ENCODE data around the gene PDE5A. TPM values are rescaled to one million over a fixed set of nuclear protein-coding genes. Genes with fewer than 3 reads are reported as not detected.
"Not testable (repeated sequence)": the region's sequence is repeated elsewhere in the genome, so short reads cannot be mapped to it uniquely, and the experiment has no call there.

The PDE5A gene
- total RNA-seq, 1 donor from 2014 or later: 7.6 TPM

DNA sequence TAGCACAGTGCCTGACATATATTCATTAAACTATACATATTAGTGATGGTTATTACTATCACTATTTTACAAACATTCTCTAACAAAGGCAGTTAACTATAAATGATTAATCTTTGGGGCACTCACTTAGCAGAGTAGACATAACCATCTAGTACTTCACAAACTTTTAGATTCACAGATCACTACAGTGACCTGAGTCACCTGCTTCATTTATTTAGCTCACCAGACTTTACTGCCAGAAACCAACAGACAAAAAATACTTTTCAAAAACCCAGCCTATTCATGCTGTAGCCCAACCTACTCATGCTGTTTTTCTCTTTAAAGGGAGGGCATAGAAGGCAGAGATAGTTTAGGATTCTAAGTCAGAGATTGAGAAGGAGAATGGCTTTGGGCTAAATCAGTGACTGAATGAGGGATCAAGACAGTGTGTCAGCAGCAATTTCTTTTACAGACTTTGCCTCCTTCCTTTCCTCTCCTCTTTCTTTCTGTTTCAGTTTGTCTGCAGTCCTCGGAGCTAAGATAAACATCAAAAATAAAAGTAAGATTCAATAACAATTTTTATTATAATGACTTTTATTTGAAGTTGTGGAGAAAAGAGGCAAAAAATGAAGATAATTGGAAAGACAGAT, 34.7 kb upstream of the PDE5A start:
- H3K4me3 ChIP-seq (ENCODE audit: low read depth, low read length): no peak overlapping the region

DNA sequence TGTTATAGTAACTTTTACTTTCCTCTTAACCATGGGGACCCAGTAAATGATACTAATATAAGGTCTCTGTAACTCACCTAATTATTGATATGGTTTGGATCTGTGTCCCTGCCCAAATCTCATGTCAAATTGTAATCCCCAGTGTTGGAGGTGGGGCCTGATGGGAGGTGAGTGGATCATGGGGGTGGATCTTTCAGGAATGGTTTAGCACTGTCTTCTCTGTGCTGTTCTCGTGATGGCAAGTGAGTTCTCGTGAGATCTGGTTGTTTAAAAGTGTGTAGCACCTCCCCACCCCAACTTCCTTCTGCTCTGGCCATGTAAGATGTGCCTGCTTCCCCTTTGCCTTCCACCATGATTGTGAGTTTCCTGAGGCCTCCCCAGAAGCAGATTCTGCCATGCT, 34.0 kb upstream of the PDE5A start:
- not testable (repeated sequence) for H3K36me3 ChIP-seq (ENCODE audit: control insufficient read depth, insufficient read depth, low read length); H3K4me3 ChIP-seq (ENCODE audit: low read depth, low read length)

More for the DNA sequence above, 34.7 kb upstream of the PDE5A start:
- no peaks in the 10 kb centered on the region for H3K36me3 ChIP-seq (ENCODE audit: control insufficient read depth, insufficient read depth, low read length)
- no peak for DNase-seq (ENCODE audit: low read depth)
- no peaks in the 10 kb centered on the region for H3K27me3 ChIP-seq (ENCODE audit: control insufficient read depth, insufficient read depth, low read length)
- TF ChIP-seq, protein P1, sequence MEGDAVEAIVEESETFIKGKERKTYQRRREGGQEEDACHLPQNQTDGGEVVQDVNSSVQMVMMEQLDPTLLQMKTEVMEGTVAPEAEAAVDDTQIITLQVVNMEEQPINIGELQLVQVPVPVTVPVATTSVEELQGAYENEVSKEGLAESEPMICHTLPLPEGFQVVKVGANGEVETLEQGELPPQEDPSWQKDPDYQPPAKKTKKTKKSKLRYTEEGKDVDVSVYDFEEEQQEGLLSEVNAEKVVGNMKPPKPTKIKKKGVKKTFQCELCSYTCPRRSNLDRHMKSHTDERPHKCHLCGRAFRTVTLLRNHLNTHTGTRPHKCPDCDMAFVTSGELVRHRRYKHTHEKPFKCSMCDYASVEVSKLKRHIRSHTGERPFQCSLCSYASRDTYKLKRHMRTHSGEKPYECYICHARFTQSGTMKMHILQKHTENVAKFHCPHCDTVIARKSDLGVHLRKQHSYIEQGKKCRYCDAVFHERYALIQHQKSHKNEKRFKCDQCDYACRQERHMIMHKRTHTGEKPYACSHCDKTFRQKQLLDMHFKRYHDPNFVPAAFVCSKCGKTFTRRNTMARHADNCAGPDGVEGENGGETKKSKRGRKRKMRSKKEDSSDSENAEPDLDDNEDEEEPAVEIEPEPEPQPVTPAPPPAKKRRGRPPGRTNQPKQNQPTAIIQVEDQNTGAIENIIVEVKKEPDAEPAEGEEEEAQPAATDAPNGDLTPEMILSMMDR (IDR thresholded peaks at IDR 0.05; ENCODE audit: insufficient read depth, low read length, poor library complexity, severe bottlenecking): no peak

DNA sequence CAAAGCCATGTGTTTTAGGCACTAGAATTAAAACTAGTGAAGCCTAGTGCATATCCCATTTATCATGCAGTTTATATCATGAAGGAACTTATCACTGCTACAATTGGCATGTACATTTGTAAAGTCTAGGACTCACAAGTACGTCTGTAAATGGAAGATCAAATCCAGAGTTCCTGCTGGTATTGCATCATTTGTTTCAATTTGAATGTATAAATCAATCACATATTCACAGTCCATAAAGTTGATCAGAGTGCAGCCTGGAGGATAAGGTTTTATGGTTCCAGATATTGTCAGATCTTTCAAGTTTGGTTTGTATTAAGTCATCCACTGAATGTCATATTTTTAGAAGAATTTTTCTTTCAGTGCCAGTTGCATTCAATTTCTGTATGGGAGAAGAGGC, 32.6 kb upstream of the PDE5A start:
- Histone ChIP-seq H3K36me3 (ENCODE audit: control insufficient read depth, insufficient read depth, low read length) (no peaks in the 10 kb centered on the region), H3K4me3 (ENCODE audit: low read depth, low read length) (no peak overlapping the region), H3K27me3 (ENCODE audit: control insufficient read depth, insufficient read depth, low read length) (no peaks in the 10 kb centered on the region)
- TF ChIP-seq, protein P1 (IDR thresholded peaks at IDR 0.05; ENCODE audit: insufficient read depth, low read length, poor library complexity, severe bottlenecking): no peak
- DNase-seq (ENCODE audit: low read depth): no peak

More for the DNA sequence above, 34.0 kb upstream of the PDE5A start:
- H3K27me3 ChIP-seq (ENCODE audit: control insufficient read depth, insufficient read depth, low read length); DNase-seq (ENCODE audit: low read depth): not testable (repeated sequence)

DNA sequence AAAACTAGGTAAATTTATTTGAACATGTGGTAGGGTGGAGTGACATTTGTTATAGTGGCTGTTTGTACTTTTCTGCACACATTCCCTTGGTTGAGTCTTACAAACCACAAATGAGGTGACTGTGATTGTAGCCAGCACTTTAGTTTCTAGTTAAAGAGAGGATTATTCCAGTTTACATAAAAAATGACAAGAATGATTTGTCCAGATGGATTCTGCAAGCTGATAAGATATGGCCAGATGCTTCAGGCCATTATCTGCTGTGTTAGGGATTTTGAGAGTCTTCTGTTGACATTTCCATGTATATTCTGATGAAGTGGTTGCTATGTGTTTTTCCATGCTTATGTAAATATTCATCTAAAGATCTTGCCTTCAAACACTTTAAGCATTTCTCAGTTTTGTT, 31.0 kb upstream of the PDE5A start:
- H3K27me3 ChIP-seq (ENCODE audit: control insufficient read depth, insufficient read depth, low read length): no peaks in the 10 kb centered on the region
- no peak overlapping the region for H3K4me3 ChIP-seq (ENCODE audit: low read depth, low read length)
- DNase-seq (ENCODE audit: low read depth): no peak
- no peaks in the 10 kb centered on the region for H3K36me3 ChIP-seq (ENCODE audit: control insufficient read depth, insufficient read depth, low read length)
- TF ChIP-seq, protein P1 (IDR thresholded peaks at IDR 0.05; ENCODE audit: insufficient read depth, low read length, poor library complexity, severe bottlenecking): no peak

DNA sequence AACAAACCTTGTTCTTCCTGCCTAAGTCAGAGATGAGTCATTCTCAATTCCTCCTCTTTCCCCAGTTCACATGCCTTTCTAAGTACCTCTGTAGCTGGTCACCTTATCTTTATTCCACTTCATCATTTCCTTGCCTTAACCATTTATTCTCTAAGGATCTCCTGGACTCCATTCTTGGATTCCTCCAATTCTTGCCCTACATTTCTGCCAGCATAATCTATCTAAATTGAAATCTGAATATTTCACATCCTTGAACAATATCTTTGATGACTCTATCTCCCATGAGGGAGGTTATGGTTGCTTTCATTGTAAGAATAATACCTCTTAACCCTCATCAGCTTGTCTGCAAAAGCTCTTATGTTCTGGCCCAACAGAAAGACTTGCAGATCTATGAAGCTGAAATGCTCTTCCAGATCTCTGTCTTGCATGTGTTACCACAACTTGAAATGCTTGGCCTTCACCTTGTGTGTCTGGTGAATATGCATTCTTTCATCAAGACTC, 28.6 kb upstream of the PDE5A start:
- TF ChIP-seq, protein P1 (IDR thresholded peaks at IDR 0.05; ENCODE audit: insufficient read depth, low read length, poor library complexity, severe bottlenecking): no peak
- Histone ChIP-seq H3K27me3 (ENCODE audit: control insufficient read depth, insufficient read depth, low read length) (no peaks in the 10 kb centered on the region), H3K4me3 (ENCODE audit: low read depth, low read length) (no peak overlapping the region), H3K36me3 (ENCODE audit: control insufficient read depth, insufficient read depth, low read length) (no peaks in the 10 kb centered on the region)
- DNase-seq (ENCODE audit: low read depth): peak; percentile 10

DNA sequence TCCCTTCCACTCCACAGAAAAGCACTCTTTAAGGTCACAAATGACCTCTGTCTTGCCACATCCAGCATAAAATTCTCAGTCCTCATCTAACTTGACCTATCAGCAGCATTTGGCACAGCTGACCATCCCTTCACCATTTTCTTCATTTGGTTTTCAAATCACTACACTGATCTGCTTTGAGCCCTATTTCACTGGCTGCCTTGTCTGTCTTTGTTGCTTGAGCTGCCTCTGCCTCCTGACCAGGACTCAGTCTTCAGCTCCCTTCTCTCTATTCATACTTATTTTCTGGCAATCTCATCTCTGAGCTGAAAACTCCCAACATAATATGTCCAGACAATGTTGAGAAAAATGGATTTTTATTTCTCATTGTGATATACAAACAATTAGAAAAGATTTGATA, 27.7 kb upstream of the PDE5A start:
- Histone ChIP-seq H3K36me3 (ENCODE audit: control insufficient read depth, insufficient read depth, low read length) (no peaks in the 10 kb centered on the region), H3K4me3 (ENCODE audit: low read depth, low read length) (no peak overlapping the region), H3K27me3 (ENCODE audit: control insufficient read depth, insufficient read depth, low read length) (no peaks in the 10 kb centered on the region)
- no peak for DNase-seq (ENCODE audit: low read depth)
- TF ChIP-seq, protein P1 (IDR thresholded peaks at IDR 0.05; ENCODE audit: insufficient read depth, low read length, poor library complexity, severe bottlenecking): no peak

All from kidney epithelial cell (primary cell).